SKM-1 treated with dmso at 0.1 percent for 144 hours (cell line): ENCODE results near the gene CNKSR3.

Experiments used
- DNase-seq: peaks from one replicate; lab custom pipeline; 2025; ENCODE audit not compliant: unreplicated experiment; lab: John Stamatoyannopoulos, UW

Gene CNKSR3

GRCh38 chr6:154504102-154504501, 6.4 kb downstream of the CNKSR3 start:
- no peak for DNase-seq

DNA sequence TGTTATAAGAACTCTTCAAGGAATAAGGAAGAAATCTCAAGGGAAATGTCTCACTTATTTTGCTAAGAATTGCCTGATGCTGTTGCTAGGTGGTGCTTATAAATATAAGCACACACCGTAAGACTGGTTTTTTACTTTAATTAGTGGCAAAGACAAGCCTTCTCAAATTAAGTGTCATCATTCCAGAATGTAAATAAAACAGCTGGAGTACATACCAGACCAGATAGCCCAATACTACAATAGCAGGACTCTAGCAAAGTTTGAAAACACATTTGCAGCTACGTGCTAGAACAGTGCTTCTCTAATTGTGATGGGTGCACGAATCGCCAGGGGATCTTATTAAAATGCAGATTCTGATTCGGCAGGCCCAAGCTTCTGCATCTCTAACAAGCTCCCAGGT, 6.8 kb downstream of the CNKSR3 start:
- no peak for DNase-seq

GRCh38 chr6:154502553-154502952, 7.9 kb downstream of the CNKSR3 start:
- DNase-seq = no peak

DNA sequence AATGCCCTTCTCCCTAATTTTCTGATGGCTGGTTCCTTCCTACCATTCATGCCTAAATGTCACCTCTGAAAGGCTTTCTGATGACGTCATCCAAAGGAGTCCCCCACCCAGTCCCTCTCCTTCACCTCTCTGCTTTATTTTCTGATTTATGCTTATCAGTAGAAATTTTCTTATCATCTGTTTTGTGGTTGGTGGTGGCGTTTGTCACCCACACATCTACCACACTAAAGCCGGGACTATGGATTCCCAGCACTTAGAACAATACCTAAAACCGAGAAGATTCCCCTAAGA, 9.0 kb downstream of the CNKSR3 start:
- DNase-seq = no peak

DNA sequence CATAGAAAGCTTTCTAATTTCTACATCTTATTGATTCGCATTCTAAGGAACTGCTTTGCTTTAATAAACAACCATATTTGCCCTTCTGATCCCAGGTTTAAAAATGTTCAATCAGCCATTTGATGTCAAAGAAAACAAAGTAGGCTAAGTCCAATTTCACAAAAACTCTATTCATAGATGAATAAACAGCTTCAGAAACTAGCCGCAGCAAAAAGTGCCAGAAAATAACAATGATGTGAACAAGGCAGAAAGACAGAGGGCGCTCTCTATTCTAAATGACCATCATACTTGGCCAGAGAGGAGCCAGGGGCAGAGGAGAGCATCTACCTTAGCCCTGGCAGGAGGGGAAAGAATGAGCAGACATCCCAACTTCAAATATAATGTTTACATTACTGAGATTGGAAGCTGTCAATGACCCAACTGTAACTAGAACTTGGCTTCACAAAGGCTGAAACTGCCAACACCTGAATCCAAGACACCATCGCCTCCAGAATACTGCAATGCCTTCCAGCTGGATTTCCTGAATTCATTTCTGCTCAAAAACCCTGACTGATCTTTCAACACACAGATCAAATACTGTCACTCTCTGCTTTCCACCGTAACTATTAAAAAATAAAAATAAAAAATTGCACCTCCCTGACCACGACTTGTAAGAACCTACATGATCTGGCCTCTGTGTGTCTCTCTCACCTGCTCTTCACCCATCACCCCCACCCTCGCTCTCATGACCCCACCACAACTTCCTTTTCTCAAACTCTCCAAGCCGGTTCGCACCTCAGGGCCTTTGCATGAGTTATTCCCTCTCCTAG, 9.5 kb downstream of the CNKSR3 start:
- no peak for DNase-seq

DNA sequence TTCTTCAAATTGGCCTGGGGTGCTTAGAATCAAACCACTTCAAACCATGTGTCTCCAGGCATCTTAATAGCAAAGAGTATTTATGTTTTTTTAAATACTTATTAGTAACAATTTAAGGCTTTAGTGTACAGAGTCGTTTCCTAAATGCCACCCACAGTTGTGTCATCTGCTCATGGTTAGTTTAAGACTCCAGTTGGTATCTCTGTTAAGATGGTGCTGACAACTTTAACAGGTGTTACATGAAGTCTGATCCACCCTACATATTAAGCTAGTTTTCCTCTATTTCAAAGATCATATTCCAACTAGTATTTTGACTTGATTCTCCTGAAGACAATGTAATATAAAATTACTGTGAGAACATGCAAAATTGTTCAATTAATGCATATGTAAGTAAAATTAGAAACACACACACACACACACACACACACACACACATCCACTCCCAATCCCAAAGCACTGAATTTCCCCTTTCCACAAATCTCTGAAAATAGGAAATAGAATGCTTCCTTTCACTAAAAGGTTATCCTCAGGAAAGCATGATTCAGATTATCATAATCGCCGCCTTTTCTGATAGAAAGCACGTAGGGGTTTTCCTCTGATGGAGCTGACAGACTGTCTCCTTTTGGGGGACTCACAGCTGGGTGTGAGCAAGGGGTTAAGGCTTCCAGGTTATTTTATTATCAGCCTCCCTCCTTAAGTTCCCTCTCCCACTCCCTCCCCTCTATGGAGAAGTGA, 10.5 kb downstream of the CNKSR3 start:
- no peak for DNase-seq

GRCh38 chr6:154498340-154498934, 12.0 kb downstream of the CNKSR3 start:
- no peak for DNase-seq

DNA sequence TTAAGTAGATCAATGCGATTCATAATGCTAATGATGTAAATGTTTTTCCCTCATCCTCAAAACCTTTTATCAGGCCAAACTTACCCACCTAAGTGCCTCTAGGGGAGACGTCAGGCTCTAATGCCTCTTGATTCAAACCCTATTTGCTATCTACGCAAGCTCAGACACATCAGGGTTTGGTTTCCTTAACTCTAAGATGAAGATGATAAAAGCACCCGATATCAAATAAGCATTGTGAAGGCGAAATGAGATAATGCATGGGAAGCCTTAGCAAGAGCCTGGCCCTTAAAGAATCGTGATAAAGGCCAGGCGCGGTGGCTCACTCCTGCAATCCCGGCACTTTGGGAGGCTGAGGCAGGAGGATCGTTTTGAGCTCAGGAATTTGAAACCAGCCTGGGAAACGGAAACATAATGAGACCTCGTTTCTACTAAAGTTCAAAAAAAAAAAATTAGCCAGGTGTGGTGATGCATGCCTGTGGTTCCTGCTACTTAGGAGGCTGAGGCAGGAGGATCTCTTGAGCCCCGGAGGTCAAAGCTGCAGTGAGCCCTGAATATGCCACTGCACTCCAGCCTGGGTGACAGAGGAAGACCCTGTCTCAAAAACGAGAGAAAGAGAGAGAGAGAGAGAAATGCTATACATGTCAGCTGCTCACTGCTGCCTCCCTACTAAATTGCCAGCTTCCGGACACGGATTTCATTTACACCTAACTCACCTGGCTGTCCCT, 13.5 kb downstream of the CNKSR3 start:
- no peak for DNase-seq

DNA sequence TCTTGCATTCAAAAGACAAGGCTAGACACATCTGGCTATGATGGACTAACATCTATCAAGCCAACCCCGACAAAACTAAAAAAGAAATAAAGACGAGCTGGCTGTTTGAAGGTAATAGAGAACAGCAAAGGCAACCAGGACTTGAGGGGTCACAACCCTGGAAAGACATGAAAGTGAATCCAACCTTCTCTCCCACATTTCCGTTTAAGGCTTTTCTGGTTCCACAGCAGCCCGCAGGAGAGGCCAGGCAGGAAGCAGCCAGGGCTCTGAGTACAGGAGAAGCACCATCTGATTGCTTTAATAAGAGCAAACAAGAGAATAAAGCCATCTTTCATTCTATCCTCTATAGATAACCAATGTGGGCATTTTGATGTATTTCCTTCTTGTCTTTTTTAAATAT, 14.3 kb downstream of the CNKSR3 start:
- no peak for DNase-seq

DNA sequence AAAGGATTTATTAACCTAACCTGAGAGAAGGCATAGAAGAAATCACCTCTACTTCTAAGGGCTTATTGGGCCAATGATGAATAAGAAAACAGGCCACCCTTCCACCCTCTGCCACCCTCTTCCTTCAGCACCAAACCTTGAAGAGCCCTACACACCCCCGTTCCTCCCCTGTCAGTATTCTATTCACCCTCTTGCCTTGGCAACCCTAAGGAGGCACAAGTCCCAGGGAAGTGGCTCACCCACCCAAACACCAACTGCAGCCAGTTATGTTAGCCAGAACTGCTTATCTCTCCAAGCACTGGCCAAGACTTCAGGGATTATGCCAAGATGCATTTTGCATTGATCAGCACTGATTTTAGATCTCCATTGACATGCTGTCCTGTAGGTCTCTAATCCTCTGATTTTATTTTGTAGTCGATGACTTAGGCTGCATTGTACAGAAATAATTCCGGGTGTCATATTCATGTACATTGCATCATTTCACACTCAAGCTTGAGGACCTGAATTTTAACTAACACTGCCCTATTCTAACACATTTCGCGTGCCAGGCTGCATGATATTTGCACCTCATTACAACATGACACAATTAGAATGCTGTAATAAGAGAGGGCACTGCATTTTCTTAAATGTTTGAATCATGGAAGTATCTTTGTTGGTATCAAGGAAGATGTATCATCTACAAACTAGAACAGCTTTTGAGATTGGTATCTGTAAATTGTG, 15.7 kb downstream of the CNKSR3 start:
- no peak for DNase-seq

DNA sequence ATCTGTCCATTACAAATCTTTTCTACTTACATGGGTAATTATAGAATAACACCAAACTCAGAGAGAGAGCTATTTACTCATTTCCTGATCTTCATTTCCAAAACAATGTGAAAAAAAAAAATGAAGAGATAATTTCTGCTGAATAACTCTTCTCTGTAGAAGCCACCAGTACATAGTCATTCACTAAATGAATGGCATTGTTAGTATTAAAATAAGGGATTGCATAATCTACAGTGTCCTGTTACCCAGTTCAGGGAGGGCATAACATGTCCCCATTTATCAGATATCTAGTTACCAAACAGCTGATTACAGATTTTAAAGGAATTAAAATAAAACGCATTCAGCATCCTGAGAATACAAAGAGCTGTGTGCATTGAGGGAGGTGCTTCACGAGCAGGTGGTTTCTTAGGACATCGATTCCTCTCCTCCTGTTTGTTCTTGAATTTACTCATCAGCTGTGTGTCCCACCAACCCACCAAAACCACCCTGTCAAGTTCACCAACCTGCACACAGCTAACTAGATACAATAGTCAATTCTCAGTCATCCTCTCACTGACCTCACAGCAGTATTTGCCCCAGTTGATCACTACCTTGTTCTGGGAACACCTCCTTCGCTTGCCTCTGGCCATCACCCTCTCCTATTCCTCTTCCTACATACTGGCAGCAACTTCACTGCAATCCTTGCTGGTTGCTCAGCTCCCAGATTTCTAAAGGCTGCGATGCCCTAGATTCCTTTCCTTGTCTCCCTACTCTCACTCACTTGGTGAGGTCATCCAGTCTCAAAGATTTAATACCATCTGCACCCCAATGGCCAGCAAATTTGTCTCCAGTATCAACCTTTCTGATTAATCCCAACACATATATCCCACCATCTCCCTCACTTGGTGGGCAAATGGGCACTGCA, 18.7 kb downstream of the CNKSR3 start:
- DNase-seq = no peak

- no peak for DNase-seq
Measured at GRCh38 chr6:154489822-154490221, 20.7 kb downstream of the CNKSR3 start.

- DNase-seq = no peak
Measured at GRCh38 chr6:154488802-154489437, 21.6 kb downstream of the CNKSR3 start.

DNA sequence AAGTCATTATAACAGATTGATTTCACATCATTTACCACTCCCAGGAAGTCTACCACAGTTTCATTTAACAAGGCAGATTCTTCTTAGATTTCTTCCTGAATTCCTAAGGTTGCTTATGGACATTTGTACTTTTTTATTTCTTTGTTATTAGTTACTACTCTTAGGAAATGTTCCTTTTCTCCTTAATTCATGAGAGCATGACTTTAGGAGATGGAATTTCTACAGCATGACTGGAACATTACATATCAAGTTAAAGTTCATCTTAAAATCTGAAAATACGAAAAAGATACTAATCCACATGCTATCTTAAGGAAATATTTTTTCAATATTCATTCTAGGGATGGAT, 22.3 kb downstream of the CNKSR3 start:
- DNase-seq = no peak

DNA sequence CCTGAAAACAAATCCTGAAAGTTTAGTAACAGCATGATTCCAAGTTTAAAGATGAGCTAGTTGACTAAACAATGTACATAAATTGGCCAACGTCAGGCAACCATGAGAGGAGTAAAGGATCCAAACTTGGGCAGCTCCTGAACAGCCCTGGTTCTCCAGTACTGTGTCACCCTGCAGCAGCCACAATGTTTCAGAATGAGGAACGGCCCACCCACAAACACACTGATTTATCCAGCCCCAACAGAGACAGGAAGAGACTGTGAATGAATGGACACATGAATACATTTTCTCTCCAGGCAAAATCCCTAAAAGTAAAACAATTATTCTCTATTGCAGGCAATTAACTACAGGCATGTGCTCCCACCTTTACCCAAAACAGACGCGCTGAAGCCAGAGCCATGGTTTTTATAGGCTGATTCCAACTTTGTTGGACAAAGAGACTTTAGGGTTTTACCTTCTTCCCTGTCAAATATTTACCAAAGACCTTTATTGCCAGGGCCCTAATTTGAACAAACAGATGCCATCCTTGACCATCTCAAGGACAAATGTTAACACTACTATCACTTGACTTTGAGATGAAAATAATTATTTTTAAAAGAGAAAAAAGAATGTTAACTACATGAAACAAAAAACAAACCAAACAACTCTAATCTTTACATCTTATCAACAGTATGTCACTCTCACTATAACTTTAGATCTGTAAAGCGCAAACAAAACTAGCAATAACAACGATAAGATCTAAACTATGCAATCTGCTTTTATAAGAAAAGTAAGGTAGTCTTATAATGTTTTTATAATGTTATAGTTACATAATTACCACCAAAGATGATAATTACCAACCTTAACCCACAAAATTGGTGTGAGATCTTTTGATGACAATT, 22.9 kb downstream of the CNKSR3 start:
- DNase-seq = no peak

- DNase-seq = no peak
Measured at GRCh38 chr6:154485815-154486214, 24.7 kb downstream of the CNKSR3 start.

DNA sequence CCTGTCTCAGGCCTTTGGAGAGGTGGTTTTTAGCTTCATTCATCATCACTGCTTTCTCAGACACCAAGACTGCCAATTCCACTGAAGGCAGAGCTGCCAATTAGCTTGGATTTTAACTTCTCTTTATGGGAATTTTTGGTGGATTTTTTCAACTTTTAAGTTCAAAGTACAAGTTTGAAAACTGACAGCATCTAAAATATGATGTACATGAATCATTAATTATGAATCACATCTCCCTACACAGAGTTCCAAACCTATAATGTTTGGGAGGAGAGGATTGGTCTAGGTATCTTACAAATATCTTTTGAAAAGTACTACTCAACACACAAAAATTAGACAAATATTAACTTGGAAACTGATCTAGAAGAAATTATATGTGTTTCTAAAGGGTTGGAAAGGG, 25.5 kb downstream of the CNKSR3 start:
- no peak for DNase-seq

- no peak for DNase-seq
Measured at GRCh38 chr6:154482858-154483257, 27.6 kb downstream of the CNKSR3 start.
